HG03159 (cell line): ENCODE data around the gene JAKMIP3.

Experiments used
- ATAC-seq: cut with Tn5 transposase; IDR thresholded peaks from one replicate; pipeline ENCODE4 v1.9.1; 2021; ENCODE audit warnings: mild to moderate bottlenecking, moderate library complexity; ENCODE audit not compliant: unreplicated experiment

JAKMIP3 gene

DNA sequence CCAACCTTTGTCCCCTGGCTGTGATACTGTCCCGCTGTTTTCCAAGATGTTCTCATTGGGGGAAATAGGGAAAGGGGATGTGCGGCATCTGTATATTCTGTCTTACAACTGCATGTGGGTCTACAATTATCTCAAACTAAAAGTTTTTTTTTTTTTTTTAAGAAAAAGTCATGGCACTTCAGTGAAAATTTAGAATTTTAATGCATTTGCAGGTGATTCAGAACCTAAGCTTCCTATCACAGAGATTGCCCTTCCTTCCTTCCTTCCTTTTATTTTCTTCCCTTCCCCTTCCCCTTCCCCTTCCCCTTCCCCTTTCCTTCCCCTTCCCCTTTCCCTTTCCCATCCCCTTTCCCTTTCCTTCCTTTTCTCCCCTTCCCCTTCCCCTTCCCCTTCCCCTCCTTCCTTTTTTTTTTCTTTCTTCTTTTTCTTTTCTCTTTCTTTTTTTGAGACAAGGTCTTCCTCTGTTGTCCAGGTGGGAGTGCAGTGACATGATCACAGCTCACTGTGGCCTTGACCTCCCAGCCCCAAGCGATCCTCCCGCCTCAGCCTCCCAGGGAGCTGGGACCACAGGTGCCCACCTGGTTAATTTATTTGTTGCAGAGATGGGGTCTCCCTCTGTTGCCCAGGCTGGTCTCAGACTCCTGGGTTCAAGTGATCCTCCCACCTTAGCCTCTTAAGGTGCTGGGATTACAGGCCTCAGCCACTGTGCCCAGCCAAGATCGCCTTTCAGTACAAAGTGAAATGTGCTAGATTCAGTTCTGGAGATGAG is 32.0 kb downstream of the JAKMIP3 start:
- no peak for ATAC-seq

DNA sequence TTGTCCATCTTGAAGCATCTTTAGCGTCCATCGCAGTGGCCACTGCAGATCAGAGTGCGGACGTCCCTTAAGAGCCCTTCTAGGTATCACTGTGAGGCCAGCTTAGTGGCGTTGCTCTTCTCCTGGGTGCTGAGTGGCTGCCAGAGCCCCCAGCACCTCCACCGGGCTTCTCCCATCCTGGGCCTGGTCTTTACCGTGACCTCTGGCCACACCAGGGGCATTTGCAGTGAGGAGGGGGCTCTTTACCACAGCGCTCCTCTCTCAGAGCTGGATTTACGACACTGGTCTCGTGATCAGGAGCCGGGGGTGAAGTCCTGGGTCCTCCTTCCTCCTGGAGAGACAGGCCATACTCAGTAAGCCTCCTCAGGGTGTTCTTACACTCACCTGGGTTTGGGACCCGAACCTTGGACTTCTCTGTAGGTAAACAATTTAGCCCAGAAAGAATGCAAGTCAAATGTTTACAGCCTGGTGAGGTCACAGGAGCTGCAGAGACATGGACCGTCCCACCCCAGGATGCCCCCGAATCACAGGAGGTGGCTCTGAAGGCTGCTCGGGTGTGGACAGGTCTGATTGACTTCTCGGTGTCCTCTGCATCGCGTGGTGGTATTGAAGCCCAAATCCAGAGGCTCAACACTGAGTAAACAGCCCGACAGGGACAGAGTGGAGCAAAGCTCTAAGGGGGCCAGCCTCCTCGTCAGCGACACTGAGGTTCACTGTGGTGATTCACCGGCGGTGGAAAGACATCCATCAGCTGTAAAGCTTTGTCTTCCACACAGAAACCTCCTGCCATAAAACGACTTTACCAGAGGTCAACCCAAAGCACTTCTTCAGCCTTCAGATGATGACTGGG is 33.0 kb downstream of the JAKMIP3 start:
- no peak for ATAC-seq

DNA sequence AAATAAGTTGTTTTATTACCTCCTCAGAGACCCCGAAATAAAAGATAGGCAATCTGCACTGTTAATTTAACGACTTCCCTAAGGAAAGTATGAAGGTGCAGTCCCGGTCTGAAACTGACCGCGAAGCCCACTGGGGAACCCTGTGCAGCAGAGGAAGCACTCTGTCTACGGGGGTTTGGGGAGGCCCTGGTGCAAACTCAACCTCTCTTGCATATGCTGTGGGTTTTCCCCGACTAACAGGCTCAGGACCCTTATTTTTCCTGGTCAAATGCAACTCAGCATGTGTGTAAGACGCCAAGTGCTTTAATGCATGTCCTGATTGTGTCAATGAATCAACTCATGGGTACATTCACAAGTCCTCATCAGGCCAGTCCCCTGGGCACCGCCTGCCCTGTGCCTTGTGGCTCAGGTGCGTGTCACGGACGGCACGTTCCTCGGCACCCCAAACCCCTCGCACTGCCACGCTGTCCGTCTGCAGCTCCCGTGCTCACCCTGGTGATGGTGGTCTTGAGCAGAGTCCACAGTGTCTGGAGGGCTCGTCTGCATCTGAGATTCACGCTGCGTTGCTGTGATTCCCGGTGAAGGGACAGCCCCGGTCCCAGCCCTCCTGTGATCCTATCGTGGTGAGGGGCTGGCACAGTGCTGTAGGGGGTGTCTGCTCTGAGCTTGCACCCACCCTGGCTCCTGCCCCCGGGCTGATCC is 33.8 kb downstream of the JAKMIP3 start:
- no peak for ATAC-seq

DNA sequence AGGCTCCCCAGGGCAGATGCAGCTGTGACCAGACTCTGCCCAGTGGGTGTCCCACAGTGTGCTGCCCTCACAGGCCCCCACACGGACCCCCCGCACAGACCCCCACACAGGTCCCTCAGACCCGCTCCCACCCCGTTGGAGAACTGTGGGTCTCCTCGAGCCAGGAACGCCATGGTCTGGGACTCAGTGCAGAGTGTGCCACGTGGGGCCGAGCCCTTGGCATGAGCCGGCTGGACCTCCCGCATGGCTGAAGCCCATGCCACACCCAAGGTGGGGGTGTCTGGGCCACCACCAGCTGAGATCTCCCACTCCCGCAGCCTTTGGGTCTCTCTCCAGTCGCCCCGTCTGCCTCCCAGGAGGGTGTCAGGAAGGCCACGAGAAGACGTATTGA is 34.3 kb downstream of the JAKMIP3 start:
- ATAC-seq = no peak

DNA sequence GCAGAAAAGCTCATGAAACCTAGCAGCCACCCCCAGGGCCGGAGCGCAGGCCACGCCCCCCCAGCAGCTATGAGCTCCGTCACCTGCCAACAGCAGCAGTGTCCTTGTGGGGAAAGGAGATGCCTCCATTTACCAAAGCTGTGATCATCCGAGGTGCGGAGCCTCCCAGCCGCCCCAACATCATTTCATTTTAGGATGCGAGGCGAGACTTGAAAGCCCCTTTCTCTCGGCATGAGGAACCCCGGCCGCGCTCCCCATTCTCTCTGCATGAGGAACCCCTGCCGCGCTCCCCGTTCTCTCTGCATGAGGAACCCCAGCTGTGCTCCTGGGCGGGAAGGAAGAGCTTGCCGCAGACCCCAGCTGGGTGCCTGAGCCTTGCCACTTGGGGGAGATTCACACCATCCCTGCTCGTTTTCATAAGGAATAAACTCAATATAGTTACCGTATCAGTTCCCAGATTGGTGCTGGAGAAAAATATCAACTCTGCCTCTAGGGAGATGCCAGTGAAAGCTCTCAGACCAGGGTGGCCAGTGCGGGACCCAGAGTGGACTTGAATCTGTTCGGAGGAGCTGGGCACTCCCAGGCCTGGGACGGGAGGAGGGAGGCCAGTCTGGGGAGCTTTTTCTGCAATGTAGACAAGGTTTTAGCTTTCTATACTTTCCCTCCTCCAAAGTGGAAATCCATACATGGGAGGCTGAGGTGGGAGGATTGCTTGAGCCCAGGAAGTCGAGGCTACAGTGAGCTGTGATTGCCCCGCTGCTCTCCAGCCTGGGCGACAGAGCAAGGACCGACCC is 35.0 kb downstream of the JAKMIP3 start:
- ATAC-seq = no peak

DNA sequence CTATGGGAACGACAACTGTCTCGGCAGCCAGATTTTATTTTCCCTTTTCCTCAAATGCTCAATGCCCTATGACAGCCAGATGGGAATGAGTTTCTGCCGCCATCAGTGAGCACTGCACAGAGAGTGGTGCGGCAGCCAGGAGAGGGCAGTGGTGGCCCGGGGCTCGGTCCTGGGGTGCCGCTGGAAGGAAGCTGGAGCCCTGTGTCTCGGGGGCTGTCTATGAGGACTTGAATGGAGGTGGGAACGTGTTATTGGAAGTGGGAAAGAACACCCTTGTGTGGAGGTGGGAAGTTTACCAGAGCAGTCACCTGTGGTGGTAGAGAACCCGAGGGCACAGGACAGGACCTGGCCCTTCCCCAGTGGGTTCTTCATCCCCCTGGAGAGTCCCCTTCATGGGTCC is 35.8 kb downstream of the JAKMIP3 start:
- no peak for ATAC-seq

DNA sequence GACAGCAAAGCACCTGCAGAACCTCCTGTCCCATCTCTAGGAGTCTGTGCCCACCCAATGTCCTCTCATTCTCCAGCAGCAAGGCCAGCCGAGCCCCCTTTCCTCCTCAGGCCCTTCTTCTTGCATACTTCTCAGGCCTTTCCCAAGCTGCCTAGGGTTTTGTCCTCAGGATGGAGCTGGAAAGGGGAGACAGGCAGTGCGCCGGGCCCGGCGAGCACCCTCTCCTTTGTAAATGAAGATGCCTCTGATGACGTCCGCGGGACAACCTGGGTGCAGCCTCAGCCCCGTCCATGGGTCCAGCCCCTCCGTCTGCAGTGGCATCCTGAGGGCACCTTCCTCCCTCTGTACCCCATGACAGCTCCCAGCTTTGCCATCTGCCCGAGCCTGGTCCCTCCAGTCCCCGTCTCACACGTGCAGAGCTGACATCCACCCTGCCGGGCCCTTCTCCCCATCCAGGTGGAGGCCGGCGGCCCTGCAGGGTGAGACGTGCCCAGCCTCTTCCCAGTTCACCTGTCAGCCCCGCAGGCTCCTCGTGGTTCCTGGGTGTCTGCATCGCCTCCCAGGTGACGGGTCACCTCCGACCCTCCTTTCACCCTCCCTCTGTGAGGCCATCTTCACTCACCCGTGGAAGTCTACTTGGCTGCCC is 36.4 kb downstream of the JAKMIP3 start:
- no peak for ATAC-seq

DNA sequence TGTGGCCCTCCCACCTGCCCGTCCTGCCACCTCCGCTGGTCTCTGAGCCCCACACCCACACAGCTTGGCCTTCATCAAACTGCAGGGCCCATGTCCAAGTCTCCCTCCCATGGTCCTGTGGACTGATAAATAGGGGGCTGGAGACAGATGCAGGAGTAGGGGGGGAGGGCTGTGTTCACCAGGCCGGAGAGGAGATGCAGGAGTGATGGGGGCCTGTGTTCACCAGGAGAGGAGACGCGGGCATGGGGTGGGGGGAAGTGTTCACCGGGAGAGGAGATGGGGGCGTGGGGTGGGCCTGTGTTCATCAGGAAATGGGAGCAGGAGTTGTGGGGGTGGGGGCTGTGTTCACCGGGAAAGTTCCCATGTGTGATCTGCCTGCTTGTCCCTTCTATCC is 37.0 kb downstream of the JAKMIP3 start:
- ATAC-seq = no peak

DNA sequence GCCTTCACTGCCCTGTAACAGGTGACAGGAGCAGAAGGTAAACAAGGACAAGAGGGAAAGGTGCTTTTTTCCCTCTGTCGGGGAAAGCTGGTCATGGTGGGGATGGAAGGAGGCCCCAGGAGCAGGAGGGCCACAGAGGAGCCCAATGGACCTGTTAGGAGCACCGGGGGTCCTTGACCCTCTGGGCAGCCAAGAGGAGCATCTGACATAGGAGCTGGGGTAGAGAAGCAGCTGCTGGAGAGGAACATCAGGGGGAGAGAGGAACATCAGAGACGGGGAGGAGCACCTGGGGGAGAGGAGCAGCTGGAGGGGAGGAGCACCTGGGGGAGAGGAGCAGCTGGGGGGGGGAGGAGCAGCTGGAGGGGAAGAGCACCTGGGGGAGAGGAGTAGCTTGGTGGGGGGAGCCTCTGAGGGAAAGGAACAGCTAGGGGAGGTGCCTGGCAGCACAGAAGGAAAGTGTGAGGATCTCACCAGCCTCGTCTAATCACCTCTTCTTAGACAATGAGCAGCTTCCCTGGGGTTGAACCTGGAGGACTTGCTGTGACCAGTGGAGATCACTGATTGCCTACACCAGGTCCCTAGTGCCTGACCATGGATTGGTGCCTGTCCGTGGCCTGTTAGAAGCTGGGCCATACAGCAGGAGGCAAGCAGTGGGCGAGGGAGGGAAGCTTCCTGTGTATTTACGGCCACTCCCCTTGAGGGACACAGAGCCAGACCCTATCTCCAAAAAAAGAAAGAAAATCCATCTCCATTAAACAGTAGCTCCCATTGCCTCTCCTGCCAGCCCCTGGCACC is 37.6 kb downstream of the JAKMIP3 start:
- ATAC-seq = no peak

DNA sequence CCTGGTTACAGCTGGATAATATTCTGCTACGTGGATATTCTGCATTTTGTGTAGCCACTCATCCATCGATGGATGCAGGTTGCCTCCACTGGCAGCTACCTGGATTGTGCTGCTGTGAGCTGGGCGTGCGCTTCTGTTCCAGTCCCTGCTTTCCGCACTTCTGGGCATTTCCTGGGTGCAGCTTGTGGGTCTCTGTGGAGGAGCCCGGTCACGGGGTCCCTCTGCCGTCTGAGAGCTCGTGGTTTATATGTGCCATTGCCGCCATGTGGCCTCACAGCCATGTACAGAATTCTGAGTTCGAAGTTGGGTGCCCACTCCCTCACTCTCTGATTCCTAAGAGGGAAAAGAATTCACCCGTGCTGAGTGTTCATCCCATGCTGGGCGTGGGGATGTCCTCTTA is 38.3 kb downstream of the JAKMIP3 start:
- ATAC-seq = no peak

DNA sequence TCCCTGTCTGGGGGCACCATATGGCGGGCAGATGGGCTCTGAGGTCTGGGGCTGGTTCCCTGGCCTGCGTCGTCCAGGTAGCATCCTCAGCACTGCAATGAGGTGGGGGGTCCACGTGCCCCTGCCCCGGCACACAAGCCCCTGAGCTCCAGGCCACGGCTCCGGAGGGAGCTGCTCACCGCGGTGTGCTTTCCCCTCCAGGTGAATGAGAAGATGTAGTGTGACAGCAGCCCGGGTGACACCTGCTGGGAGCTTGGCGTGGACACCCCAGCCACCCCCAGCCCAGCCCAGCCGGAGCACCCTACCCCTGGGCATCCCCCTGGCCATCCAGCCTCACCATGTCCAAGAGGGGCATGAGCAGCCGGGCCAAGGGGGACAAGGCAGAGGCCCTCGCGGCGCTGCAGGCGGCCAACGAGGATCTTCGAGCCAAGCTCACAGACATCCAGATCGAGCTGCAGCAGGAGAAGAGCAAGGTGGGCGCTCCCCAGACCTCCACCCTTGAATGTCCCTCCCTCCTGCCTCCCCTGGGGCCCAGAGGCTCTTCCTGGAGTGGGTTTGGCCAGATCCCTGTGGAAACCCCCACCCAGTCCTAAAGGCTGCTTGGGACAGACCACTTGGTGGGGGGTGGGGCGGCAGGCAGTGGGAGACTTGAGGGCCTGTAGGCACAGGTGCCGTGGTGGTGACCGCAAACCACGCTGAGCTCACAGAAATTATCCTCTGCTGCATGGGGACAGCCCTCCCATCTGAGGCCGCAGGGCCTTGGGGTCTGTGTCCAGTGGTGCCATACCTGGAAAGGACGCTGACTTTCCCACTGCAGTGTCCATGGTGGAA is 38.9 kb downstream of the JAKMIP3 start:
- ATAC-seq = no peak

DNA sequence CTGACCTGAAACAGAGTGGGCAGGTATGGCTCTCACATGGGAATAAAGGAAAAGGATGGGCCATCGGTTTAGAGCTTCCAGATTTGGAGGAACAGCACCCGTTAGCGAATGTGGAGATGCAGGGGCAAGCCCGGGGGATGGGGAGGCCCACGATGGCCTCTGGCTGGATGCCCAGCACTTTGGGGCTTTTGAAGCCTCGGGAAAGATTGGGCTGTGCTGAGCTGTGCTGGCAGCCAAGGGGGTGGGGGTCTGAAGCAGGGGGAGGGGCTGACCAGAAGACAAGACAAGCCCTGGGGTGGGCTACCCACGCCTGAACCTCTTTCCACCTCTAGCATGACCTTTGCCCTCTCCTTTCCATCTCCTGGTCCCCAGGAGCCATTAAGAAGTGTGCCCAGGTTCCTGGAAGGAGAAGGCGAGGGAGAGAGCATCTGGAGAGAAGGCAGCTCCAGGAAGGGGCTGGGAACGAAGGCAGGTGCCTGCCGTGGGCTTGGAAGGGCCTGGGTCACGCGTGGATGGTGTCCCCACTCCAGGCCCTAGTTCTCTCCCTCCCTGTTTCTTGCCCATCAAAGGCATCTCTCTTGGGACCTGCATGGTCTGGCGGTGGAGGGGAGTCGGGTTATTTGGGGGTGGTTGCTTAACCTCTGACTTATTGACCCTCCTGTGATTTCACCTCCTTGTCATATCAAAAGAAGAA is 39.7 kb downstream of the JAKMIP3 start:
- no peak for ATAC-seq

DNA sequence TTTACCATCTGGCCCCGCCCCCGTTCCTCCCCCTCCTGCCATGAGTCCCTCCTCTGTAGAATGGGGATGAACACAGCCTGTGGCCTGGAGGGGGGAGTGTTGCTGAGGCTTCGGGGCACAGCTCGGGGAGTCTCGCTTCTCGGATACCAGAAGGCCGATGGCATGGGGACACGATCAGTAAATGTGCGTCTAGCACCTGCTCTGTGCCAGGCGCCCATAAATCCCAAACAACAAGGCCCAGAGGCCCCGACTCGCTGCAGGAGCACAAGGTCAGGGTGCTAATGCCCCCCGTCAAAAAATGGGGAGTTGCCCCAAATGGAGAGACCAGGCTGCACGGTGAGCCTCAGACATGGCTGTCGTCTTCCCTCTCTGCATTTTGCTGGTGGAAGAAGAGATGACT is 40.7 kb downstream of the JAKMIP3 start:
- ATAC-seq = no peak

DNA sequence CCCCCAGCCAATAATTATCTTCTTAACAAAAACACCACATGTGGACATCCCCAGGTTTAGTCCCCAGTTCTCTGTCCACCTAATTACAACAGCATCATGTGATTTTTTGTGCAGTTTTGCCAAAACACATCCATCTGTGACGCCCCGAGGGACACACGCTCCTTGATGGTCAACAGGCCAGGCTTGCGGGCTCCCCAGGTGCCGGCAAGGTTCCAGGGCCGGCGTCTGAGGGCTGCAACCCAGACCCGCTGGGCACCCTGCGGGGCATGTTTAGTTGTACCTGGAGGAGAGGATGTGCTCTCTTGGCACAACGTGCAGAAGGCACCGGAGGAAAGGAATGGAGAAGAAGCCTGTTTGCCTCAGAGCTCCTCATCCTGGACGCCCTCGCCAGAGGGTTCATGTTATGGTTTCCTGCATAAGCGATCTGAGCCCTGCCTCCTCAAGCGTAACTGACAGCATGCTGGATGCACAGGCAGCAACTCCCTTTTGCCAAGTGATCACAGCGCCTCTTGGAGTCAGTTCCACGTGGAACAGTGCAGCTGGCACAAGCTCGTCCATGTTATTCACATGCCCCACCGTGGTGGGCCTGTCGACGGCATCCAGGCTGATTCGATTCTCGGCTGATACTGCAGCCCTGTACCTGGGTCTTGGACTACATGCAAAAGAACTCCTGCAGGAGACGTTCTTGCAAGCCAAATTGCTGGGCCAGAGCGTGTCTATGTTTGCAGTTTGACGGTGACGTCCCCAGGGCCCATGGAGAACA is 41.6 kb downstream of the JAKMIP3 start:
- ATAC-seq = no peak

DNA sequence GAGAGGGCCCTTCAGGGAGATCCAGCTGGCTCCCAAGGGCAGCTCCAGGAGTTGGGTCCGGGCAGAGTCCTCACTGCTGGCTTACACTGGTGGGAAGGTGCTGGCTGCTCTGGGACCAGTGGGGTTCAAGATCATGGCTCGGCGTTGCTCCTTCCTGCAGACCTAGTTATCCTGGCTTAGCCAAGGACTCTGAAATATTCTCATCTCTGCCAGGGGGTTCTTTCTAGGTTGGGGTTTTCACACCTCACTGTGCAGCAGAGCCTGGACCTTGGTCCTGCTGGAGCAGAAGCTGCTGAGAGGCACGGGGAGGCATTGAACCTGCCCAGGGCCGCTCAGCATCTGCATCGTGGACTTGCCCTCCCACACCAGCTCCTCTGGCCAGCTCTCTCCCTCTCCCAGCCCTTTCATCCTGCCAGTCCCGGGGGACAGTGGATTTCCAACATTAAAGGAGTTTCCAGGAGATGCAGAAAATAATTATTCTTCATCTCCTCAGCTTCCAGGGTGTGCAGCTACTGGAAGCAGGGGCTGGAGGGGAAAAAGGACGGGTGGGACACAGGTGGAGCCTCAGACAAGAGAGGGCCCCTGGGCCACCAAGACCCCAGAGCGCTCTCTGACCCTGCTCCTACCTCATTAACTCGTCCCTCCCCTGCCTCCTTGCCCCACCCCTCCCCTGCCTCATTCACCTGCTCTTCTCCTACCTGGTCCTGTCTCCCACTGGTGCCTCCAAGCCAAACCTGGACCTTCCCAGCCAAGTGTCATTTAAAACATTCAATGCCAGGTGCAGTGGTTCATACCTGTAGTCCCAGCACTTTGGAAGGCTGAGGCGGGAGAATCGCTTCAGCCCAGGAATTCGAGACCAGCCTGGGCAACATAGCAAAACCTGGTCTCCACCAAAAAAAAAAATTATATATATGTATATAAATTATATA is 42.5 kb downstream of the JAKMIP3 start:
- ATAC-seq = no peak

DNA sequence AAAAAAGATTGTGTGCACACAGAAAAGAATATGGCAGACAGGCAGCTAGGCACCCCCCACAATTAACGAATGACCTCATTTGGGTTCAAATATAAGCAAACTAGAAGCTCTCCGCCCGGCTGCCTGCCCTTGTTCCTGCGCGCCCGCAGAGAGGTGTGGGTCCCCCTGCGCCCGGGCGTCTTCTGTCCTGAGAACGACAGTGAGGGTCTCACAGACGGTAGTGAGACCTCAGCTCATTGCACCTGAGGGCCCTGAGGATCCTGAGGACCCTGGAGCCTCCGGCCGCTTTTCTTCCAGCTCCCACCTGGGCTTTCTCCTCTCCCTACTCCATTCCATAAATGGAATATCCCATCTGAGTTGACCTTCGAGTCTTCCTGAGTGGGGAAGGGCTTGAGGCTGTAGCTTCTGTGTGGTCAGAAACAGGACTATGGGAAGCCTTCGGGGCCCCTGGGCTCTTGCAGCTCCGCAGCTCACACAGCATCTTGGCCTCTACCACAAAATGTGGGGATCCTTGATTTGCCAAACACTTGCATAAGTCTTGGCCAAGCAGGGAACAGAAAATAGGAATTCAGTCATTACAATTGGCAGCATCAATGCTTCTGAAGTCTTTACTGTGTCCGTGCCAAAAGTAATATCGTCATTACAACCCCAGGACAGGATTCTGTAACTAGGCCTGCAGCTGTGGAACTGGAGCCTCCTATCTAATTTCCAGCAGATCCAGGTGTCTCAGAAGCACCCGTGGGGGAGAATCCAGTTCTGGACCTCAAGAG is 43.8 kb downstream of the JAKMIP3 start:
- ATAC-seq = no peak
